GM13976 (cell line): ENCODE data around the gene DISP2.

ENCODE experiments used
- DNase-seq: peaks from one replicate; pipeline ENCODE4 v3.0.0; 2012; ENCODE audit warnings: low spot score
- in situ Hi-C: fragments of 300-500 bp; cut with MboI; formaldehyde crosslinking; loops from one replicate; pipeline ENCODE4 v1.12.0; 2022; ENCODE audit warnings: low sequenced_read_pairs, mixed read lengths, inconsistent platforms; ENCODE audit not compliant: unreplicated experiment
- TF ChIP-seq, protein P1 (sequence below): IDR thresholded peaks from 2 replicates; pipeline ENCODE4 v1.5.1; 2012; ENCODE audit warnings: borderline replicate concordance, mild to moderate bottlenecking; ENCODE audit not compliant: insufficient read depth; ENCODE audit errors: extremely low read depth, missing control alignments, control extremely low read depth

The DISP2 gene

GRCh38 chr15:40414816-40415215, 56.8 kb downstream of the DISP2 start:
- TF ChIP-seq, protein P1, sequence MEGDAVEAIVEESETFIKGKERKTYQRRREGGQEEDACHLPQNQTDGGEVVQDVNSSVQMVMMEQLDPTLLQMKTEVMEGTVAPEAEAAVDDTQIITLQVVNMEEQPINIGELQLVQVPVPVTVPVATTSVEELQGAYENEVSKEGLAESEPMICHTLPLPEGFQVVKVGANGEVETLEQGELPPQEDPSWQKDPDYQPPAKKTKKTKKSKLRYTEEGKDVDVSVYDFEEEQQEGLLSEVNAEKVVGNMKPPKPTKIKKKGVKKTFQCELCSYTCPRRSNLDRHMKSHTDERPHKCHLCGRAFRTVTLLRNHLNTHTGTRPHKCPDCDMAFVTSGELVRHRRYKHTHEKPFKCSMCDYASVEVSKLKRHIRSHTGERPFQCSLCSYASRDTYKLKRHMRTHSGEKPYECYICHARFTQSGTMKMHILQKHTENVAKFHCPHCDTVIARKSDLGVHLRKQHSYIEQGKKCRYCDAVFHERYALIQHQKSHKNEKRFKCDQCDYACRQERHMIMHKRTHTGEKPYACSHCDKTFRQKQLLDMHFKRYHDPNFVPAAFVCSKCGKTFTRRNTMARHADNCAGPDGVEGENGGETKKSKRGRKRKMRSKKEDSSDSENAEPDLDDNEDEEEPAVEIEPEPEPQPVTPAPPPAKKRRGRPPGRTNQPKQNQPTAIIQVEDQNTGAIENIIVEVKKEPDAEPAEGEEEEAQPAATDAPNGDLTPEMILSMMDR: no peak
- in situ Hi-C loops: no loop called here
- no peak for DNase-seq

GRCh38 chr15:40415226-40415625, 57.2 kb downstream of the DISP2 start:
- in situ Hi-C loops: no loop called here
- TF ChIP-seq, protein P1: no peak
- no peak for DNase-seq

DNA sequence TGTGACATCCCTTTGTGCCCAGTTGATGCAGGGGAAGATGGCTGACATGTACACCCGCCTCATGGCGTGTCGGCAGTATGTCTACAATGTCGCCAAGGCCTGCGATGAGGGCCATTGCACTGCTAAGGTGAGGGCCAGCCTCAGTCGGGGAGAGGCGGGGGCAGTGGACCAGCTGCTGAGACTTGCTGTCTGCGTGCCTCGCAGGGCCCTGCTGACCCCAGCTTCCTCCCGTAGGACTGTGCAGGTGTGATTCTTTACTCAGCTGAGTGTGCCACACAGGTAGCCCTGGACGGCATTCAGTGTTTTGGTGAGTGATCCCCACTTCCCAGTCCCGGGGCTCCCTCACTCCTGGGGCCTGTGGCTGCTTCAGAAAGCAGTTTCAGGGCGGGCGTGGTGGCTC, 58.0 kb downstream of the DISP2 start:
- in situ Hi-C loops: no loop called here
- DNase-seq: no peak
- TF ChIP-seq, protein P1: no peak

DNA sequence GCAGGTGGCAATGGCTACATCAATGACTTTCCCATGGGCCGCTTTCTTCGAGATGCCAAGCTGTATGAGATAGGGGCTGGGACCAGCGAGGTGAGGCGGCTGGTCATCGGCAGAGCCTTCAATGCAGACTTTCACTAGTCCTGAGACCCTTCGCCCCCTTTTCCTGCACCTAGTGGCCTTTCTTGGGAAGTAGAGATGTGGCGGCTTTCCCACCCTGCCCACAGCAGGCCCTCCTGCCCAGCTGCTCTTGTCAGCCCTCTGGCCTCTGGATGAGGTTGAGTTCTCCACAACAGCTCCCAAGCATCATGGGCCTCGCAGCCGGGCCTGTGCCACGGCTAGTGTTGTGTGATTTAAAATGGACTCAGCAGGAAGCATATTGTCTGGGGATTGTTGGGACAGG, 60.1 kb downstream of the DISP2 start:
- no peak for DNase-seq
- TF ChIP-seq, protein P1: no peak
- in situ Hi-C loops: no loop called here

DNA sequence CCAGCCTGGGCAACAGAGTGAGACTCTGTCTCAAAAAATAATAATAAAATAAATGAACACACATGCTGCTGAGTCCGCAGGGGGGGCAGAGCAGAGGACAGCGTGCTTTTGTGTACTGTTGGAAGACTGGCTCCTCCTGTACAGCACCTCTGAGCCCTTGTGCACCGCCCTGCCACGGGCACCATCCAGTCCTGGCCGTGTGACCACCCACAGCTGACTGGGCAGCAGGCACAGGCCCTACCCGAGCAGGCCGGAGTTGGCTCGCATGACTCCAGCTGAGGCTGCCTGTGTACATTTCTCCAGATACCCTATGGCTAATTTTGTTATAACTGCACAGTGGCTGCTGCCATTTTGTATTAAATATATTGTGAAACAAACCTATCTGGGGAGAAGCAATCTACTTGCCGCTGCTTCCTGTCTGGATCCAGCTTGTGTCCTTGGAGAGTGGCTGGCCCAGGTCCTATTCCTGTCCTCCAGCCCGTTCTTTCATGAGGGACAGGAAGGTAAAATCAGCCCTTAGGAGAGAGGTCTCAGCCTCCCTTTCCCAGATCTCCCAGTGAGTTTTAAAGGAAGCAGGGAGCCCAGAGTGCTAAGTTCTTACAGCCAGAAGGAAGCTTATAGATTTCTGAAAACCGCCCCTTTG, 62.2 kb downstream of the DISP2 start:
- in situ Hi-C loops: loop anchor here (5.0 kb wide), 1 partner anchor 73 kb away; no protein-coding TSS in a partner anchor
- TF ChIP-seq, protein P1: no peak
- DNase-seq: no peak

DNA sequence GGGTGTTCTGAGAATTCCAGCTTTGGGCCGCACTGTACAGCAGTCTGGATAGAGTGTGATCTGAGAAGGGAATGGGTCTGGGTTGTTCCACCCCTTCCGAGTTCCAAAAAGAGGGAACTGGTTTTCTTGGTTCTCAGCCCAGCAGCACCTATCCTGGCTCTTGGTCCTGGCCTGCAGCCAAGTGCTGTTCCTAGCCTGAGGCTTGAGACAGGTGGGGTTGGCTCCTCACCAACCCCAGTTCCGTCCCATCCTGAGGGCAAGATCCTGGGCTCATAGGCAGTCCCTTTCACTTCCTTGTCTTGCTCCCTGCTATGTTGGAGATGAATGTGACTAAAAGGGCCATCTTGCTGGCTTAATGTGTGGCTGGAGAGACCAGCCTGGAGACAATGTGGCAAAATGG, 62.8 kb downstream of the DISP2 start:
- in situ Hi-C loops: loop anchor here (5.0 kb wide), 1 partner anchor 73 kb away; no protein-coding TSS in a partner anchor
- no peak for DNase-seq
- TF ChIP-seq, protein P1: no peak
